Daoy (cell line): ENCODE results near the gene ASH1L. TPM values are rescaled to one million over a fixed set of nuclear protein-coding genes. Genes with fewer than 3 reads are reported as not detected.
A peak's percentile ranks its signal among the peaks of the same experiment; 100 is the strongest.

Experiments used
- DNase-seq: peaks from one replicate; pipeline ENCODE4 v3.0.0-alpha.2; 2015; ENCODE audit warnings: low read depth
- total RNA-seq: library from RNA; depleted of rRNA; stranded (reverse); fragments of >200 nt; shearing (Covaris generic); gene quantifications from 2 replicates; pipeline ENCODE4 v1.2.3, GENCODE V29; 2014

ASH1L gene
- total RNA-seq, 1 experiment from 2014 or later = 16.2 TPM

DNA sequence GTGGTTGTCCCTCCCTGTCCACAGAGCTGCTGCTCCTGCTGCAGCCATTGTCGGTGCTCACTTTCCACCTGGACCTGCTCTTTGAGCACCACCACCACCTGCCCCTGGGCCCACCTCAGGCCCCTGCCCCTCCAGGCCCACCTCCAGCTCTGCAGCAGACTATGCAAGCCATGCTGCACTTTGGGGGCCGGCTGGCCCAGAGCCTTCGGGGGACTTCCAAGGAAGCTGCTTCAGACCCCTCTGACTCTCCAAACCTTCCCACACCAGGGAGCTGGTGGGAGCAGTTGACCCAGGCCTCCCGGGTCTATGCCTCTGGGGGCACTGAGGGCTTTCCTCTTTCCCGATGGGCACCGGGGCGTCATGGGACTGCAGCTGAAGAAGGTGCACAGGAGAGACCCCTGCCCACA lies 236.0 kb downstream of the ASH1L start:
- DNase-seq = no peak

DNA sequence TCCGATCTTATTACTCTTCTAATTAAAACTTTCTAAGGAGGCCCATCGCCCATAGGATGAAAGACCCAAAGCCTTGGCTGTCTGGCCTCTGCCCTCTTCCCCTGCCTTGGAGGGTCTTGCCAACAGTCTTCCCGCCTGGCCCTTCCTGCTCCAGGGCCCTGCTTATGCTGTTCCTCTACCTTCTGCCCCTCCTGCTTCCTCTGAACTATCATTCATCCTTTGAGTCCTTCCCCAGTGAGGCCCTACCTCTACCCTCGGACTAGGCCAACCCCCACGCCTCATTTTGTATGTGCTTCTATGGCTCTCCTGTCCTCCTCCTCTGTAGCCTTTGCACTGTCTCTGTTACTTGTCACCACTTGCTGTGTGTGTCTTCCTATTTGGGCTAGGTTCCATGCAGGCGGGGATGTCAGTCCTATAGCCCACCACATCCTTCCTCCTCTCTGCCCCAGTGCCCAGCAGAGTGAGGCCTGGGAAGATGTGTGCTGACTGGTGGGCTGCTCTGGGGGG lies 236.5 kb downstream of the ASH1L start:
- no peak for DNase-seq

DNA sequence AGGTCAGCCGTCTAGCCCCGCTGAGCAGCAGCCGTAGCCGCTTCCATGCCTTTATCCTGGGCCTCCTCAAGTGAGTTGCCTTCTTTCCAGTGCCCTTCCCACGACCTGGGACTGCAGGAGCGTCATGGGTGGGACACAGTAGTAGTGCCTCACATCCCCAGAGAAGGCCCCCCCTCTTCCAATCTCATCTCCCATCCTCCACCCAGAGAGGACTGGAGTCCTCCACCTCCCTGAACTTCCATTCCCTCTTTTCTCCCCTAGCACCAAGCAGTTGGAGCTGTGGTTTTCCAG lies 237.1 kb downstream of the ASH1L start:
- DNase-seq = no peak

DNA sequence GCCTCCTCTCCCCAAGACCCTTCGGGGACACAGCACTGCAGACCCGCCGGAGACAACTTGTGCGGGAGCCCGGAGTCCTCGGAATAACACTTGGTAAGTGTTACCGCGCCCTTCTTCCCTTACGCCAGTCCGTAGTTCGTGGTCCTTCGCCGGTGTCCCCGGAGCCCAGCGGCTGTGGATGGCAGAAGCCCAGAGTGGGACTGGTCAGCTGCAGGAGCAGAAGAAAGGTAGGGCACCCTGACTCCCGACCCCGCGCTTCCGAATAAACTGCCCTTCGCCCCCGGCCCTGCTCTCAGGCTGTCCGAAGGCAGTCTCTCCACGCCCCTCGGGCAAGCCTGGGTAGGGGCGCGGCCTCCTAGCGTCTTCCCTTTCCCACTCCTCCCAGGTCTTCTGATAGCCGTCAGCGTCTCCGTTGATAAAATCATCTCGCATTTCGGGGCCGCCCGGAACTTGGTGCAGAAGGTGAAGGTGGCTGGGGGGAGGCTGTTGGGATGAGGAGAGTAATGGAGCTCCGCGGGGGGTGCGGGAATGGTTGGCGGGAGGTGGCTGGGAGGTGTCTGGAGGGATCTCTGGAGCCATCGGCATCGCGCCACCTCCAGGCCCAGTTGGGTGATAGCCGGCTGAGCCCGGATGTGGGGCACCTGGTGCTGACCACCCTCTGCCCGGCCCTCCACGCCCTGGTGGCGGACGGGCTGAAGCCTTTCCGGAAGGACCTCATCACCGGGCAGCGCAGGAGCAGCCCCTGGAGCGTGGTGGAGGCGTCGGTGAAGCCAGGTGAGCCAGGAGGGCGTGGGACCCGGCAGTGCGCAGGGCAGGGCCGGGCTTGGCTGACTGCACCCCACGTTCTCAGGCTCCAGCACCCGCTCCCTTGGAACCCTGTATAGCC lies 237.6 kb downstream of the ASH1L start:
- peak; percentile 82 for DNase-seq

DNA sequence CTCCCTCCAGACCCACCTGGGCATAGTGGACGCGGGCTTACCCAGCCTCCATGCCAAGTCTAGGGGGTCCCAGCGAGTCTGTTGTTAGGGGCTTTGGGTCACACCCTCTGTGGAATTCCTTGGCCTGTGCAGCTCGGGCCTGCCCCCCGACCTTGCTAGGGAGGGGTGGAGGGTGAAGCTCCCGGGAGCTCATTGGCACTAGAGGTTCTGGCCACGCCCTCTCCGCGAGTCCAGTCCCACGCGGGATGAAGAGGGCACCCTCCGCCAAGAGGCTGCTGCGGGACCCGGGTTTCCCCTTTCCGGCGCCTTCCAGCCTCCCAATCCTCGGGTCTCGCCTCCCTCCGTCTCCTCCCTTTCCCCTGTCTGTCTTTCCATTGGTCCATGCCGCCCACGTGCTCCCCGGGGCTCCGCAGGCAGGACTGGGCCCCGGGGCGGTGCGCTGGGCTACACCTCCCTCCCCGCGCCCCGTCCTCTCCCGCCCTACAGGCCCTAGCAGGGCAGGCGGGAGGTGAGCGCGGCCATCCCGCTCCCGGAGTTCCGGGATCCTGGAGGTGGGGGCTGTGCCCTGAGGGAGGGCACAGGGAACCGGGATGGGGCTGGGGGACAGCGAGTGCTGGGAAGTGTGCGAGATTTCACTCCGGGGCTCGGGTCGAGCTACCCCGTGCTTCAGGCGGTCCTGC lies 238.4 kb downstream of the ASH1L start:
- peak; percentile 98 for DNase-seq

- DNase-seq = peak; percentile 92
These were observed 238.9 kb downstream of the ASH1L start for GRCh38 chr1:155323729-155324036.

GRCh38 chr1:155322953-155323728 lies 239.5 kb downstream of the ASH1L start:
- DNase-seq = peak; percentile 98

GRCh38 chr1:155322571-155322952 lies 240.0 kb downstream of the ASH1L start:
- peak; percentile 43 for DNase-seq

DNA sequence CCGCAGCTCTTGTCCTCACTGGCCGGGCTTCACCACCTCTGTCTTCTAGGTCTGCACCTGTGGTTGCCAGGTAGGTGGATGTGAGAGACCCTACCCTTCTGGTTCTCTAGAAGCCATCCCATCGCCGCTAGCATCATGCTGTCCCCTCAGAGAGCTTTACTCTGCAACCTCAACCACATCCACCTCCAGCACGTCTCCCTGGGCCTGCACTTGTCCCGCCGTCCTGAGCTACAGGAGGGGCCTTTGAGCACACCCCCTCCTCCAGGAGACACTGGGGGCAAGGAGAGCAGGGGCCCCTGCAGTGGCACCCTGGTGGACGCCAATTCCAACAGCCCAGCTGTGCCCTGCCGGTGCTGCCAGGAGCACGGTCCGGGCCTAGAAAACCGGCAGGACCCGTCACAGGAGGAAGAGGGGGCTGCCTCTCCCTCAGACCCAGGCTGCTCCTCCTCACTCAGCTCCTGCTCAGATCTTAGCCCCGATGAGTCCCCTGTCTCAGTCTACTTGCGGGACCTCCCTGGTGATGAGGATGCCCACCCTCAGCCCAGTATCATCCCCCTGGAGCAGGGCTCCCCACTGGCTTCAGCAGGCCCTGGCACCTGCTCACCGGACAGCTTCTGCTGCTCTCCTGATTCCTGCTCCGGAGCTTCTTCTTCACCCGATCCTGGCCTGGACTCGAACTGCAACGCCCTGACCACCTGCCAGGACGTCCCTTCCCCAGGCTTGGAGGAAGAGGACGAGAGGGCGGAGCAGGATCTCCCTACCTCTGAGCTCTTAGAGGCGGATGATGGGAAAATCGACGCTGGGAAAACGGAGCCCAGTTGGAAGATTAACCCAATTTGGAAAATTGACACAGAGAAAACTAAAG lies 240.7 kb downstream of the ASH1L start:
- peak; percentile 15 for DNase-seq

GRCh38 chr1:155320661-155321617 lies 241.7 kb downstream of the ASH1L start, which contains the start of gene RUSC1:
Gene RUSC1, plus strand, starts transcription at chr1:155320894. Its CDS starts 880 bp downstream, at chr1:155321774.
- peak; percentile 66 for DNase-seq

DNA sequence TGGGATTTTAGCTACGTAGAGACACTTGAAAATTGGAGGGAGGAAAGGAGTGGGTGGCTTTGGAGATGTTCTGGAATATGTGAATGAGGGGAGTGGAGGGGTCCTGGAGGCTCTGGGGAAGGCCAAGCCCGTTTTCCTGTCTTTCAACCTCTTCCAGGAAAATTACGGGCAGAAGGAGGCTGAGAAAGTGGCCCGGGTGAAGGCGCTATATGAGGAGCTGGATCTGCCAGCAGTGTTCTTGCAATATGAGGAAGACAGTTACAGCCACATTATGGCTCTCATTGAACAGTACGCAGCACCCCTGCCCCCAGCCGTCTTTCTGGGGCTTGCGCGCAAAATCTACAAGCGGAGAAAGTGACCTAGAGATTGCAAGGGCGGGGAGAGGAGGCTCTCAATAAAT lies 242.4 kb downstream of the ASH1L start:
- no peak for DNase-seq

DNA sequence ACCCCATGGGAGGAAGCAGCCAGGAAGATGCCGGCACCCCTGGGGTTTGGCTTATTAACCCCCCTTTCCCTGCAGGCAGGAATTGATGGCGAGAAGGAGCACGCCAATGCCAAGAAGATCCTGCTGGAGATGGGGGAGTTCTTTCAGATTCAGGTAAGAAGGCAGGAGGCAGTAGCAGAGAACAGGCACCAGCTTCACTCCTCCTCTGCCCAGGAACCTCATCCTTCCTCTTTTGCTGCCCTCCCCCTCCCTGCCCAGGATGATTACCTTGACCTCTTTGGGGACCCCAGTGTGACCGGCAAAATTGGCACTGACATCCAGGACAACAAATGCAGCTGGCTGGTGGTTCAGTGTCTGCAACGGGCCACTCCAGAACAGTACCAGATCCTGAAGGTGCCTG lies 243.1 kb downstream of the ASH1L start:
- DNase-seq = no peak

- no peak for DNase-seq
These were observed 244.5 kb downstream of the ASH1L start for GRCh38 chr1:155318082-155318481.

DNA sequence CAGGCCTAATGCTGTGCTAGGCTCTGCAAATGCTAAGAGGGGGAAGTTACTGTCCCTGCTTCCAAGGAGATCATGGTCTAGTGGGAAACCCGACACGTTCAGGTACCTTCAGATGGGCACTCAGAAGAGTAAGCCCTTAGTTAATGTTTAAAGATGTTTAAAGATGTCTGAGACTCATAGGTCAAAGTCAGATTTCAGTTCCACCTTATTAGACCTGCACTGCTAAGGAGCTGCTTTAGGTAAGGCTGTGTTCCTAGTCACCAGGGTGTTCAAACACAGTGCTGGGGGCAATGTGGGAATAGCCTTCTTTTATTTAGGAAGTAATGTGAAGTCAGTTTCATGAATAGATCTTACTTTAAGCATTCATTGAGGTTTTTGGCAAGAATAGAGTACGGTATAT lies 245.7 kb downstream of the ASH1L start:
- no peak for DNase-seq

- no peak for DNase-seq
These were observed 249.3 kb downstream of the ASH1L start for GRCh38 chr1:155313261-155313660.

GRCh38 chr1:155309423-155310021 lies 253.1 kb downstream of the ASH1L start:
- DNase-seq = no peak

- DNase-seq = peak; percentile 100
These were observed 253.8 kb downstream of the ASH1L start, which contains the start of gene FDPS for GRCh38 chr1:155308493-155309422. Gene FDPS, plus strand, starts transcription at chr1:155308866. Its CDS starts 924 bp downstream, at chr1:155309790.

DNA sequence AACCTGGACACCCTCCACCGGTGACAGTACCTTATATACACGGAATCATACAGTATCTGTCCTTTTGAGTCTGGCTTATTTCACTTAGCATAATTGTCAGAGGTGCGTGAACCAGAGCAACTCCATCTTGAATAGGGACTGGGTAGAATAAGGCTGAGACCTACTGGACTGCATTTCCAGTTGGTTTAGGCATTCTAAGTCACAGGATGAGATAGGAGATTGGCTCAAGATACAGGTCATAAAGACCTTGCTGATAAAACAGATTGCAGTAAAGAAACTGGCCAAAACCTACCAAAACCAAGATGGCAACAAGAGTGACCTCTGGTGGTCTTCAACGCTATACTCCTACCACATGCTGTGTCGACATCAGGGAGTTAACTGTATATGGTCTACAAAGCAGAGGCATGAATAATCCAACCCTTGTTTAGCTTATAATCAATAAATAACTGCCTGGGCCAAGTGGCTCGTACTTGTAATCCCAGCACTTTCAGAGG lies 255.3 kb downstream of the ASH1L start:
- peak; percentile 44 for DNase-seq
